Breast epithelium (tissue), 3 donors: ENCODE data around the gene ASCC2.

ENCODE experiments used
- CTCF ChIP-seq, 3 donors: fragments of 450-650 bp; IDR thresholded peaks; one replicate each; pipeline ENCODE4 v1.5.1; 2016 to 2017; ENCODE audit warnings: antibody characterized with exemption in 3 of 3, mild to moderate bottlenecking in 3 of 3, moderate library complexity in 3 of 3
- POLR2A ChIP-seq: fragments of 450-650 bp; IDR thresholded peaks from one replicate; pipeline ENCODE4 v1.6.1; 2016; ENCODE audit warnings: antibody characterized with exemption, mild to moderate bottlenecking, moderate library complexity
- POLR2AphosphoS5 ChIP-seq, 3 donors: sonication (generic); formaldehyde crosslinking; IDR thresholded peaks; one replicate each; pipeline ENCODE4 v1.6.1; 2017; ENCODE audit warnings: antibody characterized with exemption in 3 of 3

- TF ChIP-seq CTCF (IDR thresholded peaks at IDR 0.05) (no peak), POLR2A (no peak), POLR2AphosphoS5 (IDR thresholded peaks at IDR 0.05) (no peak)
Measured at GRCh38 chr22:29769723-29770321, 68.3 kb downstream of the ASCC2 start.
